ENCODE results near the gene BCAT1.
A peak's percentile ranks its signal among the peaks of the same experiment; 100 is the strongest.
"Not testable (repeated sequence)": the region's sequence is repeated elsewhere in the genome, so short reads cannot be mapped to it uniquely, and the experiment has no call there.

Gene BCAT1

GRCh38 chr12:24884911-24885310 is 64.0 kb downstream of the BCAT1 start:
- no peak overlapping the region for H3K4me3 ChIP-seq (ENCODE audit: low read length)
- DNase-seq (ENCODE audit: low read depth): no peak
- TF ChIP-seq CTCF (conservative IDR thresholded peaks at IDR 0.05; ENCODE audit: low read depth, low read length): no peak

- no peak for TF ChIP-seq CTCF (conservative IDR thresholded peaks at IDR 0.05; ENCODE audit: low read depth, low read length)
Measured at GRCh38 chr12:24881724-24882371, 67.1 kb downstream of the BCAT1 start.

DNA sequence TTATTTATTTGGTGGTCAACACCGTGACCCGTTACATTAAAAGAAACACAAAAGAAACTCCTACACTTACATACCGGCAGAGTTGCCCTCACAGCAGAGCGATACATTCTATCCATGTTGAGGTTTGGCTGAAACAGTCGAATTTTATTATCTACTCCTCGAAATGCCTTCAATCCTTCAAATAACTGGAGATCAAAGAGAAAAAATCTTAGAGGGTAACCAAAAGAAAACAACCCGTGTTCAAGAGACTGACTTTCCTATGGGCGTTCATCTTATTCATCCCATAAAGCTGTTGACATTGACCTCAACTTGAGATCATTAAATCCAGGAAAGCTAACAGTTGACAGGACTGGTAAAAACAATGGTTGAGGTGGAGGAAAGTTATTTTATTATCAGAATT is 67.7 kb downstream of the BCAT1 start:
- DNase-seq (ENCODE audit: low read depth): no peak
- no peak for TF ChIP-seq CTCF (conservative IDR thresholded peaks at IDR 0.05; ENCODE audit: low read depth, low read length)
- H3K4me3 ChIP-seq (ENCODE audit: low read length): no peak overlapping the region

More at GRCh38 chr12:24881724-24882371, 67.1 kb downstream of the BCAT1 start:
- no peak for DNase-seq (ENCODE audit: low read depth)
- no peak overlapping the region for H3K4me3 ChIP-seq (ENCODE audit: low read length)

DNA sequence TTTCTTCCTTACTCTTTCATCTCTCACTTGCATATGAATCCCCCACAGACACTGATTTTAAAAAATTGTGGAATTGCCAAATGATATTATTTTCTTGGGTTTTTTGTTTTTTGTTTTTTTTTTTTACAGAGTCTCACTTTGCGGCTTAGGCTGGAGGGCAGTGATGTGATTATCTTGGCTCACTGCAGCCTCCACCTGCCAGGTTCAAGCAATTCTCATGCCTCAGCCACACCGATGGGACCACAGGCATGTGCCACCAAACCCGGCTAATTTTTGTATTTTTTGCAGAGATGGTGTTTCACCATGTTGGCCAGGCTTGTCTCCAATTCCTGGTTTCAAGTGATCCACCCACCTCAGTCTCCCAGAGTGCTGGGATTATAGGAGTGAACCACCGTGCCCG is 68.2 kb downstream of the BCAT1 start:
- no peak for DNase-seq (ENCODE audit: low read depth)
- TF ChIP-seq CTCF (conservative IDR thresholded peaks at IDR 0.05; ENCODE audit: low read depth, low read length): no peak
- no peak overlapping the region for H3K4me3 ChIP-seq (ENCODE audit: low read length)

DNA sequence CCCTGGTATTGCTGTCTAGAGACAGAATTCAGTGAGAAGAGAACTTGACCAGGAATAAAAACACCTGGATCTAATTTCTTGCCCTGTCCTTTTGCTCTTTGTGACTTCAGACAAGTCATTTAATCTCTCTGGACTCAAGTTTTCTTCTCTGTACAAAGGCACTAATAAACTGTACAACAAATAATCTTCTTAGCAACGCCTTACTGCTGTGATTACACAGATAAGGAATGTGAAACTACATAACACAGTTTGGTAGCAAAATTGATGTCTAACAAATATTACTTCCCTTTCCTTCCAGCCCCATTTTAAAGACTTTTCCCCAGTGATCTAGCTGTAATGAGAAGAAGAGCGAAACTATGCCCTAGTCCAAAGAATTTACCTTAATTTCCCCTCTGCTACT is 69.3 kb downstream of the BCAT1 start:
- H3K4me3 ChIP-seq (ENCODE audit: low read length): no peak overlapping the region
- DNase-seq (ENCODE audit: low read depth): peak; percentile 53
- no peak for TF ChIP-seq CTCF (conservative IDR thresholded peaks at IDR 0.05; ENCODE audit: low read depth, low read length)

DNA sequence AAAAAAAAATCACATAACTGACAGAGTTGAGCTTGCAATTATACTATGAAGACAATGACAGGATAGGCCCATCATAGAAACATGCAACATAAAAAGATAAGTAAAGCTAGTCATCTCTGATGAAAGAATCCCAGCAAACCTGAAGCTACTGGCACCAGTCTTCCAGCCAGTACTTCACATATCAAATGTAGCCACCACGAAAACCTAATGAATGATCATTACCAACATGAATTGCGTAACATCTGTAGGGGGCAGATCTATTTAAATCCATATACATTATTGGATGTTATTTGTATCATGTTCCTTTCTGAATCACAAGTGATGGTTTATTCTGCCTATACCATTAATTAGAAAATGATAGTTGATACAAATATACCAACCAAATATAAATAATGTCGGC is 73.9 kb downstream of the BCAT1 start:
- no peak for TF ChIP-seq CTCF (conservative IDR thresholded peaks at IDR 0.05; ENCODE audit: low read depth, low read length)
- H3K4me3 ChIP-seq (ENCODE audit: low read length): no peak overlapping the region
- no peak for DNase-seq (ENCODE audit: low read depth)

DNA sequence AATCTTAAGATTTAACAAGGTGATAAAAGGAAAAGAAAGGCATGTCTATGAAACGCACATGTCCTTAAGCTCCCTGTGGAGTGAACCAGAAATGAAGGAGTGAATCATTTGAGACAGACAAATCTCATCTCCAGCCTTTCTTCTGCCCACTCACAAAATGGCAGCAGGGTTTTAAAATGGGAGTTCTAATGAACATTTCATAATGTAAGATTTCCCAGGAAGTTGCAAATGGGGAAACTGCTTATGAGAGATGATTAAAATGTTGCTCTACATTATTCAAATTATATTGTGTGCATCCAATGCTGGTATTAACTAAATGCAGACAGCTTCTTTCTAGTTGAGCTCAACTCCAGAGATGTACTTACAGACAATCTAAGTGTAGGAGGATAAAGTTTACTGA is 76.7 kb downstream of the BCAT1 start:
- no peak overlapping the region for H3K4me3 ChIP-seq (ENCODE audit: low read length)
- TF ChIP-seq CTCF (conservative IDR thresholded peaks at IDR 0.05; ENCODE audit: low read depth, low read length): no peak
- no peak for DNase-seq (ENCODE audit: low read depth)

GRCh38 chr12:24866139-24866538 is 82.8 kb downstream of the BCAT1 start:
- not testable (repeated sequence) for H3K4me3 ChIP-seq (ENCODE audit: low read length); DNase-seq (ENCODE audit: low read depth)

All from retinal pigment epithelial cell (primary cell).